Omental fat pad (tissue), 4 donors: Measurements from ENCODE around the gene ABCA10. TPM values are rescaled to one million over a fixed set of nuclear protein-coding genes. Genes with fewer than 3 reads are reported as not detected.

Experiments used
- ATAC-seq: fragments of 150-250 bp; one replicate; pipeline ENCODE4 v1.9.1; 2016; ENCODE audit warnings: mild to moderate bottlenecking, moderate library complexity; ENCODE audit not compliant: low FRiP score
- DNase-seq: peaks from one replicate; pipeline ENCODE4 v3.0.0-alpha.2; 2019; ENCODE audit warnings: low spot score
- total RNA-seq, 4 donors: library from RNA; depleted of rRNA; stranded (reverse); fragments of >200 nt; gene quantifications; one replicate each; pipeline ENCODE4 v1.1.0, GENCODE V29; 2016
- TF ChIP-seq, protein P1 (sequence below), 3 donors: fragments of 450-650 bp; IDR thresholded peaks; one replicate each; pipeline ENCODE4 v1.5.1; 2016 to 2017; ENCODE audit warnings: antibody characterized with exemption in 3 of 3, mild to moderate bottlenecking in 3 of 3, moderate library complexity in 2 of 3

ABCA10 gene
- total RNA-seq, 4 donors from 2014 or later: 2.5 to 86.1 (median 22.0) TPM

- DNase-seq (no peak), ATAC-seq (no peak)
Measured at GRCh38 chr17:69188064-69188463, 40.6 kb downstream of the ABCA10 start.

GRCh38 chr17:69187294-69187693 lies 41.3 kb downstream of the ABCA10 start:
- ATAC-seq: no peak
- TF ChIP-seq, protein P1, sequence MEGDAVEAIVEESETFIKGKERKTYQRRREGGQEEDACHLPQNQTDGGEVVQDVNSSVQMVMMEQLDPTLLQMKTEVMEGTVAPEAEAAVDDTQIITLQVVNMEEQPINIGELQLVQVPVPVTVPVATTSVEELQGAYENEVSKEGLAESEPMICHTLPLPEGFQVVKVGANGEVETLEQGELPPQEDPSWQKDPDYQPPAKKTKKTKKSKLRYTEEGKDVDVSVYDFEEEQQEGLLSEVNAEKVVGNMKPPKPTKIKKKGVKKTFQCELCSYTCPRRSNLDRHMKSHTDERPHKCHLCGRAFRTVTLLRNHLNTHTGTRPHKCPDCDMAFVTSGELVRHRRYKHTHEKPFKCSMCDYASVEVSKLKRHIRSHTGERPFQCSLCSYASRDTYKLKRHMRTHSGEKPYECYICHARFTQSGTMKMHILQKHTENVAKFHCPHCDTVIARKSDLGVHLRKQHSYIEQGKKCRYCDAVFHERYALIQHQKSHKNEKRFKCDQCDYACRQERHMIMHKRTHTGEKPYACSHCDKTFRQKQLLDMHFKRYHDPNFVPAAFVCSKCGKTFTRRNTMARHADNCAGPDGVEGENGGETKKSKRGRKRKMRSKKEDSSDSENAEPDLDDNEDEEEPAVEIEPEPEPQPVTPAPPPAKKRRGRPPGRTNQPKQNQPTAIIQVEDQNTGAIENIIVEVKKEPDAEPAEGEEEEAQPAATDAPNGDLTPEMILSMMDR (IDR thresholded peaks at IDR 0.05): no peak
- DNase-seq: no peak

More at GRCh38 chr17:69188064-69188463, 40.6 kb downstream of the ABCA10 start:
- TF ChIP-seq, protein P1 (IDR thresholded peaks at IDR 0.05): no peak

- TF ChIP-seq, protein P1 (IDR thresholded peaks at IDR 0.05): no peak
- ATAC-seq (no peak), DNase-seq (no peak)
Measured at GRCh38 chr17:69179227-69179952, 49.2 kb downstream of the ABCA10 start.

GRCh38 chr17:69176457-69176795 lies 52.2 kb downstream of the ABCA10 start:
- DNase-seq (no peak), ATAC-seq (no peak)
- TF ChIP-seq, protein P1 (IDR thresholded peaks at IDR 0.05): no peak

- ATAC-seq (no peak), DNase-seq (no peak)
- TF ChIP-seq, protein P1 (IDR thresholded peaks at IDR 0.05): no peak
Measured at GRCh38 chr17:69175625-69176456, 52.8 kb downstream of the ABCA10 start.

DNA sequence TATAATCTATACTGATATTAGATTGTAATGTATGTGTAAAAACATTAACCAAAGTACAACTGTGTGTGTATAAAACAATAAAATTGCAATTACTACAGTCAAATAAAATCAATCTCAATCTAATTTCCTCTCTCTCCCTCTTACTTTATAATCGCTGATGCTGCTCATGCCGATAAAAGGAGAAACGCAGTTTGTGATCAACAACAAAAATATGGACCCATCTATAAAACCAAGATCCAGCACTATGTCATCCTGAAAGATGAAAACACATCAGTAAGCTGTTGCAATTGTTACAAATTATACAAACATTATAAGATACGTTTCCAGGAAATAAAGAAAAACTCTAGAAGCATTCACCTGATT lies 53.4 kb downstream of the ABCA10 start:
- DNase-seq: no peak
- ATAC-seq: no peak
- TF ChIP-seq, protein P1 (IDR thresholded peaks at IDR 0.05): no peak
